ENCODE data around the gene MTCL1.

The MTCL1 gene

DNA sequence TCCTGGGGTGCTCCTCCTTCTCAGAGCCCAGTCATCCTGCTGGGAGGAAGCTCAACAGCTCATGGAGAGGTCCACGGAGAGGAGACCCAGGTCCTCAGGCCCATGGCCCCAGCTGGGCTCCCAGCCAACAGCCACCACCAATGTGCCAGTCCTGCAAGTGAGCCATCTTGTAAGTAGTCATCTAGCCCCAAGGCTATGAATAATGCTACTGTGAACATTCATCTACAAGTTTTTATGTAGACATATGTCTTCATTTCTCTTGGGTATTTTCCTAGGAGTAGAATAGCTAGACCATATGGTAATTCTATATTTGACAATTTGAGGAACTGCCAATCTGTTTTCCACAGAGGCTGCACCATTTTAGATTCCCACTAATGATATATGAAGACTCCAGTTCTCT is 166.1 kb downstream of the MTCL1 start:
- no peak for DNase-seq

DNA sequence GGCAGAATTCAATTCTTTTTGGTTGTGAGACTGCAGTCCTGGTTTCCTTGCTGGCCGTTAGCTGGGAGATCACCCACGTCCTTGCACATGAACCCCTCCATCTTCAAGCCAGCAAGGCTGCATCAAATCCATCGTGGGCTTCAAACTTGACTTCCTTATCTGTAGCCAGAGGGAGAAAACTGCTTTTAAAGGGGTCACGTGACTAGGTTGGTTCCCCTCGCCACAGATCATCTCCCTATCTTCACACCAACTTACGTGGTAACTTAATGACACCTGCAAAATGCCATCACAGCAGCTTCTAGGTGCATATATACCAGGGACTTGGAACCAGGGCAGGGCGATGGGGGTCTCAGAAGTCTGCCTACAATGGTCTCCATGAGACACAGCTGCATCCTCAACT is 169.5 kb downstream of the MTCL1 start:
- DNase-seq: no peak

DNA sequence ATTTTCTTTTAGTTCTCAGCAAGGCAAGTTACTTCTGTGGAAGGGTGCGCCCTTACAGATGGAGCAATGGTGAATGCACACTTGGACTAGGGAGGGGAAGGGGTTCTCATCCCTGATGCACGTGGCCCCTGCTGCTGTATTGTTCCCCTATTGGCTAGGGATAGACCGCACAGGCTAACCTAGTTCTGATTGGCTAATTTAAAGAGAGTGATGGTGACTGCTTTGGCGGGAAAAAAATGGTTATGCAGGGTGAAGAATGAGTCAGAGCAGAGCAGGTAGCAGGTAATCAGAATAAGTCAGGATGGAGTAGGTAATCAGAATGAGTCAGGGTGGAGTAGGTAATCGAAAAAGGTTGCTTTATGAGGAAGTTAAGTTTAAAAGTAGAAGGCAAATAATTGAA is 171.5 kb downstream of the MTCL1 start:
- no peak for DNase-seq

DNA sequence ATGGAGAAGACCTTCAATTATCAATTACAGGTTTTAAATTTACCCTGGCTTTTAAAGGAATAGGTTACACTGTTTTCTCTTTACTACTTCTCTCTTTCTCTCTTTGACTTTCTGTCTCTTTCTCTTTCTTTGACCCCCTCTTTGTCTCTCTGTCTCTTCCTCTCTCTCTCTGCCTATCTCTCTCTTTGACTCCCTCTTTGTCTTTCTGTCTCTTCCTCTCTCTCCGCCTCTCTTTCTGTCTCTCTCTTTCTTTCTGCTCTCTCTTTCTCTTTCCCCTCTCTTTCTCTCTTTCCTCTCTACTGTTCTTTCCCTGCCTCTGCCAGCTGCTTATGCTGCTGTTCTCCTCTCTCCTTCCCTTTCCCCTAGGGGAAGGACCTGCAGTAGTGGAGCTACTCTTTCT is 175.7 kb downstream of the MTCL1 start:
- DNase-seq: no peak
